ENCODE results near the gene SOCS7. TPM values are rescaled to one million over a fixed set of nuclear protein-coding genes. Genes with fewer than 3 reads are reported as not detected.

Gene SOCS7
- polyA plus RNA-seq, 4 donors = 16.0 to 22.7 (median 18.5) TPM

DNA sequence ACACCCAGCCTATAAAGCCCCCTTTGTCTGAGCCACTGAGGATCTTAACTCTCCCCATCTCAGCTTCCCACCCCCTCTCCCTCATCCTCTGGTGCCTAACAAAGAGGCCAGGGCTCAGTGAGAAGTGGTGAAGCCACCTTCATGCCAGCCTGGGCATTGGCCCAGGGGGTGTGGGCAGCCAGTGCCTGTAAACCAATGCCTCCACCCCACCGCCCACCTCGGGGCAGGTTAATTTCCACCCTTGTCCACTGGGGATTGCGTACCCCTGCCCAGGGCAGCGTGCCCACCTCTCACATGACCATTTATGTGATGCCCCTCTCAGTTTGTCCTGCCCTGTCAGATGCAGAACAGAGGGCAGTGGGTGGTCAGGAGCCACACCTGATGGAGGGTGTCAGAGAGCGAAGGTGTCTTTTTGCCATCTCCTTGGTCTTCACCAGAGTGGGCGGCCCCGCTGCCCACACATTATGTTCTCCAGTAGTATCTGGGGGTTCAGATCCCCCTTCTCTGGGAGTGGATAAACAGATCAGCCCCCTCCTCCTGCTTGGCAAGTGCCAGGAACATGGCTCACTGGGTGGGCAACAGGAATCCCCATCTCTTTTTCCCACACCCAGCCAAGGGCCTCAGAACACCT lies 66.5 kb downstream of the SOCS7 start:
- DNase-seq (ENCODE audit: low read depth in 4 of 4, low spot score in 2 of 4) = no peak

DNA sequence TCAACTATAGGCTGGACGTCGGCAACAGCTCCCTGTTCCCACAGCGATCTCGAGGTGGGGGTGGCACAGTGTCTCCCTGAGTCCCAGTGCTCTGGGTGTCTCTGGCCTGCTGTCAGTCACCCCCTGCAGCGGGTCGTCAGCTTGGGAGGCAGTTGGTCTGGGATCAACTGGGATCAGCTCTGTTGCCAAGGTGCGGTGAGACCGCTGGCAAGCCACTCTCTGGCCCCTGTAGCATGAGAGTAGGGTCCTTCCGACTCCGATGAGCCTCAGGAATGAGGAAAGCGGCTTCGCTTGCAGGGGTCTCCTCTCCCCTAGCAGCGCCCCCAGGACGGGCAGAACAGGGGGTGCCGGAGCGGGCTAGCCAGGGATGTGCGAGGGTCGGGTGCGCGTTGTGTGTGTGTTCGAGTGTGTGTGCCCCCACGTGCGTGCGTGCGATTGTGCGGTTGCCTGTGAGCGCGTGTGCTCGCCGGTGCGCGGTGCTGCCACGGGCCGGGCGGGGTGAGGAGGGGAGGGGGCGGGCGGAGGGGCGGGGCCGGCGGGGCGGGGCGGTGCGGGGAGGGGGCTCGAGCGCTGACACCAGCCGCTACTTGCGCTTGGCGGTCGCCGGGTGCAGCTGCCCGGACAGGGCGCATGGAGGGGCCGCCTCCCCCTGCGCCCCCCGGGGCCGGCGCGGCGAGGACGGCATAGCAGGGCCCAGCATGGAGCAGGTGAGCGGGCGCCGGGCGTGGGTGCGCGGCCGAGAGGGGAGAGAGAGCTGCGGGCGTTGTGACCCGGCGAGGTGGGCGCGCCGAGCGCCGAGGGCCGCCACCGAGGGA lies 67.3 kb downstream of the SOCS7 start:
- no peak for DNase-seq (ENCODE audit: low read depth in 4 of 4, low spot score in 2 of 4)

GRCh38 chr17:38419508-38419981 lies 67.9 kb downstream of the SOCS7 start:
- DNase-seq (ENCODE audit: low read depth in 4 of 4, low spot score in 2 of 4) = no peak

DNA sequence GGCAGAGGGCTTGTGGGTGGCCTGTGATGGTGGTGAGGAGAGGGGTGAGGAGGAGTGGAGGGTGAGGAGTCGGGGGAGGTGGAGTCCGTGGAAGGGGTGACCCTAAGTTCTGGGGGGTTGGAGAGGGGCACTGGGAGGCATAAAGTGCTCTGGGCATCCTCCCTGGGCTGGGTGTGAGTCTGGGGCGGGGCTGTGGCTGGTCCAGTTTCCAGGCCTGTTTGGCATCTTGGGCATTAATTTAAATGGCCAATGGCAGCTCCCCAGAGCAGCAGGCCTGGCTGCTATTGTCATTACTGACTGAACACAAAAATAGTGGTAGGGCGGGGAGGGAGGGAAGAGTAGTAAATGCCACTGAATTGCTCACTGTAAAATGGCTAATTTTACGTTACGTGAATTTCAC lies 68.9 kb downstream of the SOCS7 start:
- DNase-seq (ENCODE audit: low read depth in 4 of 4, low spot score in 2 of 4) = no peak

DNA sequence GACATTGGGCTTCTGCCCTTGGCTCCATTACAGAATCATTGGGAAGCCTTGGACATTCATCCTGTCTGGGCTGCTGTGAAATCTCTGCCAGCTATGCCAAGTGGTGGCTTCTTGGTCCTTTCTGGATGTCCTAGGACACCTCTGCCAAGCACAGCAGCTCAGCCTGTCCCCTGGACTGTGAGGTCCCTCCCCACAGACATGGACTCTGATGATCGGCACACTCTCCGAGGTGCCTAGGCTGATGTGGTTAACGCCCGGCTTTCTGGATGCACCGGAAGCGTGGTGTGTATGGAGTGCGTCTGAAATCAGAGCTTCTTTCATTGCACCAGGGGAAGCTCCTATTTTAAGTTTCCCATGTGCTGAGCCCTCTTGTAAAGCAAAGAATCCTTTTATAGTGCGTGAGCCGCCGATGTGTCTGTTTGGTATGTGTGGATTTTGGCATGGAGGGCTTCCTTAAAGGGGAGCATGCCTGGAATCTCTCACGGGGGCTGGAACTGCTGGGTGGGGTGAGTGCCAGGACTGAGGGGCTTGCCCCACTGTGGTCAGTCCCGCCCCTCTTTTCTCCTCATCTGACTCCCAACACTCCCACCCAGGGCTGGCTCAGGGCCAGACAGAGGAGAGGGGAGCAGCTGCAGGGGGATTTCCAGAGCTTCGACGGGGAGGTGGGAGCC lies 69.7 kb downstream of the SOCS7 start:
- no peak for DNase-seq (ENCODE audit: low read depth in 4 of 4, low spot score in 2 of 4)

DNA sequence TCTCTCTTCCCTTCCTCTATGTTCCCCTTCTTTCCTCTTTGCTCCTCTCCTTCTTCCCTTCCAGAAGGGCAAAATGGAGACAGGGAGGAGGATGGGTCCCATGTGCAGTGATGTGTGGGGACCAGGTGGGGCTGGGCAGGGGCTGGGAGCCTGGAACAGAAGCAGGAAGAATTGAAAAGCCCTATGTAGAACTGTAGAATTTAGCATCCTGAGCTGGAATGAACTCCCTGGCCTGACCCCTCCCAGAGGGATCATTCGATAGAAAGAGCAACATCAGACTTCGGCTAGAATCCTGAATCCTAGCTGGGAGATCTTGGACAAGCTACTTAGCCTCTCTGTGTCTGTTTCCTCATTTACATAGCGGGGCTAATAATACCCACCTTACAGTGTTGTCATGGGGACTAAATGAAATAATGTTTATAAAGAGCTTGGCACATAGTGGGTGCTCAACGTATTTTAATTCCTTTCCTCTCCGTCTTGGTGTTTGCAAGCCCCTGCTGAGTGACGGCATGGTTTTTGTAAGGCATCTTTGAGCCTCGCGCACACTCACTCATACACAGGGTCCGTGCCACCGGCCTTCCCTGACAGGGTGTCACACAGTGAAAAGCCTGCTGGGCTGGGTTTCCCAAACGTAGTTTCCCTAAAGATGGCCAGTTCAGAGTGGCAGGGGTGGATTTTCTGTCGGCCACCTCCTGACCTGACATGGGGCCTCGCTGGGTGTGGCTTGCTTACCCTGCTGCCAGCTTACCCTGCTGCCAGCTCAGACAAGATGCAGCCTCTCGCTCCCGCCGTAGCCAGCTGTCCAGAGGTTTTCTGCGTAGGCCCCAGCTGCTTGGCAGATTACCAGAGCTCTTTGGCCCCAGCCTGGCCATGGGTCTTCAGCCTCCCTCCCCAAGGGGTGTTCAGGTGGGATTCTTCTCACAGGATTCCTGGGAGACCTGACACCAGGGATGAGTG lies 70.5 kb downstream of the SOCS7 start:
- DNase-seq (ENCODE audit: low read depth in 4 of 4, low spot score in 2 of 4) = no peak

DNA sequence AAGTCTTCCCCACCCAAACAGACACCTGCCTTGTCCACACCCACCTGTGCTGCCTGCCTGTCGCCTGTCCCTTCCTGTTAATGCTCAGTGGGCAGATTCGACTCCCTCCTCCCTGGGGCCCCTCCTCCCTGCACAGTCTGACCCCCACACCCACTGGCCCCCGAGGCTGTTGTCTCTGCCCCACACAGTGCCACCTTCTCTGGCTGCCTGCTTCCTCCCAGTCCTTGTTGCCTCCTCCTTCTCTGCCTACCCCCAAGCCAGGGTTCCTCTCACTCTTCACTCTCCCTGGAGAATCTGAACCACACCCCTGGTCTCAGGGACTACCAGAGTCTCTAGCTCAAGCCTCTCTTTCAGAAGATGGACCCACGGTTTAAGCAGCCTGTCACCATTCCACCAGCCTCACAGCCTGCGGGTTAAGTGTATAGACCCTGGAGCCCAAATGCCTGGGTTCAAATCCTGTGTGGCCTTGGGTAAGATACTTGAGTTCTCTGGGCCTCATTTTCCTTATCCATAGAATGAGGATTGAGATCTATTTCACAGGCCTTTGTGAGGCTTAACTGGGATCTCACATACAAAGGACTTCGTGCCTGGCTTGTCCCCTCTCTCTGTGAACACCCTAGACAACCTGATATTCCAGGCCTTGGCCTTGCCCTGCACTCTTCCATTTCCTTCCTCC lies 72.8 kb downstream of the SOCS7 start:
- no peak for DNase-seq (ENCODE audit: low read depth in 4 of 4, low spot score in 2 of 4)

GRCh38 chr17:38425031-38425430 lies 73.4 kb downstream of the SOCS7 start:
- DNase-seq (ENCODE audit: low read depth in 4 of 4, low spot score in 2 of 4) = no peak

- DNase-seq (ENCODE audit: low read depth in 4 of 4, low spot score in 2 of 4) = no peak
Measured at GRCh38 chr17:38425744-38426143, 74.1 kb downstream of the SOCS7 start.

GRCh38 chr17:38426441-38426840 lies 74.8 kb downstream of the SOCS7 start:
- DNase-seq (ENCODE audit: low read depth in 4 of 4, low spot score in 2 of 4) = no peak

DNA sequence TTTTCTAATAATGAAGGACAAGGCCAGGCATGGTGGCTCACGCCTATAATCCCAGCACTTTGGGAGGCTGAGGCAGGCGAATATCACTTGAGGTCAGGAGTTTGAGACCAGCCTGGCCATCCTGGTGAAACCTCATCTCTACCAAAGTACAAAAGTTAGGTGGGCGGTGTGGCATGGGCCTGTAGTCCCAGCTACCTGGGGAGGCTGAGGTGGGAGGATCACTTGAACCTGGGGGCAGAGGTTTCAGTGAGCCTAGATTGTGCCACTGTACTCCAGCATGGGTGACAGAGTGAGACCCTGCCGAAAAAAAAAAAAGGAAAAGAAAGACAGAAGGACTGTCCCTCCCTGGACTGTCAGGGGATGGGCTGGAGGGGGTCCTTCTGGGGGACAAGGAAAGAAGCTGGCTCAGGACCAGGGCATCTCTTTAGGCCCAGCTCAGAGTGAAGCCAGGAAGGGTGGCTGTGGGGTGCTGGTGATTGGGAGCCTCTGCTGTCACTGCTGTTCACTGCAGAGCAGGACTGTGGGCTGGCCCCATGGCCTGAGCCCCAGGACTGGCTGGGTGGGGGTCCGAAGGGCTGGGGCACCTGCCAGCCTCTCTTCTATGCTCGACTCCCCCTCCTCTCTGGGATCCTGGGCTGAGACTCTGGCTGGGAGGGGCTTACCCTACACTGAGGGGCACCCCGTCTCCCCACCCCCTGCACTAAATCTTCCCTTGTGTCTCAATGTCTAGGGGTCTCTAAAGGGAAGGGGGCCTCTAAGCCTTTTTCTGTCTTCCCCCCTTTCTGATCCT lies 75.7 kb downstream of the SOCS7 start:
- DNase-seq (ENCODE audit: low read depth in 4 of 4, low spot score in 2 of 4) = no peak

- no peak for DNase-seq (ENCODE audit: low read depth in 4 of 4, low spot score in 2 of 4)
Measured at GRCh38 chr17:38428112-38428642, 76.5 kb downstream of the SOCS7 start, which contains the start of gene ARHGAP23. Gene ARHGAP23, plus strand, starts transcription at chr17:38428464. Its CDS starts 22 bp downstream, at chr17:38428486.

DNA sequence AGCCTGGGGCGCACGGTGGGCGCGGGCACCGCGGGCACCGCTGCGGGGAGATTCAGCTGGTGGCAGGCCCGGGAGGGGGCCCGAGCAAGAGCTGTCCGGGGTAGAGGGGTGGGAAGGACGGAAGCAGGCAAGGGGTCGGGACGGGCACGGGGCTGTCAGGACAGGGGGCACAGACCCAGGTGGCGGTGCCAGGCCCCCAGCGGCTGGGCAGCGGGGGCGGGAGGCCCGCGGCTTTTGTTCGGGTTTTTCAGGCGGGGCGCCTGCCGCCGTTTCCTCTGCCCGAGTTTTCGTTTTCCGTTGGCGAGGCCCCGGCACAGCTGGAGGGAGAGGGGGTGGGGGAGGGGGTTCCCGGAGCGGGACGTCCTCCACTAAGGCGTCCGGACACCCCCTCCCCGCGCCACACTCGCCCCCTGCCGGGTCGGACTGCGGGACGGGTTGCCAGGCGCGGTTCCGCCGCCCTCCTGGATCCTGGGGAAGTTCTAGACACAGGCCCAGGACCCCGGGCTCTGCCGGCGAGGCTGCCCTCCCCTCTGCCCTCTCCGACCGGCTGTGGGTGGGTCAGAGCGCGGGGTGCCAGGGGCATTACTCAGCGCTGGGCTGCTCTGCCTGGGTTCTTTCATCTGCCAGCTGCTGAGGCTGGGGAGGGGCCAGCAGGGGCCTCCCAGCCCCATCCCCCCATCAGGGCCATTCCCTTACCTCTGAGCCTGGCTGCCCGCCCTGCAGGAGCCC lies 77.2 kb downstream of the SOCS7 start:
- no peak for DNase-seq (ENCODE audit: low read depth in 4 of 4, low spot score in 2 of 4)

- no peak for DNase-seq (ENCODE audit: low read depth in 4 of 4, low spot score in 2 of 4)
Measured at GRCh38 chr17:38429476-38430100, 77.9 kb downstream of the SOCS7 start.

- no peak for DNase-seq (ENCODE audit: low read depth in 4 of 4, low spot score in 2 of 4)
Measured at GRCh38 chr17:38430316-38430715, 78.7 kb downstream of the SOCS7 start.

DNA sequence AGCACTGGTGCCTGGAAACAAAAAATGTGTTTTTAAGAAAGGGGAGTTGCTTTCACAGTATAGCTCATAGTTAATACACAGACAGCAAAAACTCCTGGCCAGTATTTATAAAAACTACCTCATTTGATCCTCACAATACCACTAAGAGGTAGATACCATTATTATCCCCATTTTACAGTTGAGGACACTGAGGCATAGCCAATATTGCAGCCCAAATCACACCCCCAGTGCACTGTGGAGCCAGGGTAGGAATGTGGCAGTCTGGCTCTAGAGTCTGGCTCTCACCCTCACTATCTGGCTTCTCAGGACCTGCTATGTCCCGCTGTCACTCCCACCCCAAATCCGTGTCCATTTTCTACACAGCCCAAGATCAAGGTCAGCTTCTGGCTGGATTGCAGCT lies 79.2 kb downstream of the SOCS7 start:
- no peak for DNase-seq (ENCODE audit: low read depth in 4 of 4, low spot score in 2 of 4)

DNA sequence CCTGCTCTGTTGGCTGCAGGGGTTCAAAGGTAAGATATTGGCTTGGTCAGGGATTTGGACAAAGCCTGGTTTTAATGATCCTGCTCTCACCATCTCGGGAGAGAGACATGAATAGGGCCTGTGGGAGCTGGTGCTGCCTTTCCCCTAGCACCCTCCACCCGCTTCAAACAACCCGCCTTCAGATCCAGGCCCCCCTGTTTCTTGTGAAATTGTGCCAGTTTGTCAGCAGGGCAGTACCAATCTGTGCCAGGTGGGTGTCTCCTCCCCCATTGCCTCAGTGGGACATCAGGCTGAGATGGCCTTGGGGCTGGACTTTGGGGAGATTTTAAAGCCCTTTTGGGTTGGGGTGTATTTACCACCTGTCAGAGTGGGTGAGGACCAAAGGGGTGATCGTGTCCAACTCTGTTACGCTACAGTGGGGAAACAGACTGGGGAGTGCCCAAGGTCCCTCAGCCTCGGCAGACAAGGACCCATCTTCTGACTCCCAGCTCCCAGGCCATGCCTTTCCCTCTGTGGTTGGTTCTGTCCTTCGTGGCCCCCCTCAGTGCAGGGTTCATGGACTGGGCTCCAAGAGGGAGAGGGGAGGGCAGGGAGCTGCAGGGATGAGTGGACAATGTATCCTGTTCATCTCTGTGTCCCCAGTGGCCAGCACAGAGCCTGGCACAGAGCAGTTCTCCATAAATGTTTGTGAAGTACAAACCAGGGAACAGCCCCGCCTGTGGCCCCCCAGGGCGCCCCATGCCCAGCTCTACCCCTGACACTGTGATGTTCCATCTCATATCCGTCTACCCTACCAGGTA lies 79.9 kb downstream of the SOCS7 start:
- no peak for DNase-seq (ENCODE audit: low read depth in 4 of 4, low spot score in 2 of 4)
